Measurements from ENCODE around the gene LAMA4.
"Not testable (repeated sequence)": the region's sequence is repeated elsewhere in the genome, so short reads cannot be mapped to it uniquely, and the experiment has no call there.

The LAMA4 gene

GRCh38 chr6:112215488-112216284 lies 38.7 kb downstream of the LAMA4 start:
- no peak for DNase-seq (ENCODE audit: low read depth)

DNA sequence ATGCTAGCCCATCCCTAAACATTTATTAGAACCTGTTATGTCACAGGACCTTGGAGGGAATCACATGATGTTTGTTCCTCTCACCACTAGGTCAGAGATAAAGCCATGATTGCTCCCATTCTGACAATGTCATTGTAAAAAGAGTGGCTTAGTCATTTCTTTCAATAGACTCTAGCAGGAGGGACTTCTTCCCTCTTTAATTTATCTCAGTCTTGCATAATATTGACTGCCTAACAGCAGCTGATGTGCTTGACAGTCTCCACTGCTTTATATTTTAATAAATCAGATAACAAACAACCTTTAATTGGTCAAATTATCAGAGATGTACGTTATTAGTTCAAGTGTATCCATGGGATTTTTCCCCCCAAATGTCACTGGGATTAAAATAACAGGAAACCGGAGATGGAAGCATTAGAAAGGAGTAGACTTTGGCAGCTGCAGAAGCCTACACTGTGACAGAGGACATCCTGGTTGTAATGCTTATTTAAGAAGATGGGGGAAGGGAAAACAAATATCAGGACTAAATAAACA lies 39.6 kb downstream of the LAMA4 start:
- no peak for DNase-seq (ENCODE audit: low read depth)

DNA sequence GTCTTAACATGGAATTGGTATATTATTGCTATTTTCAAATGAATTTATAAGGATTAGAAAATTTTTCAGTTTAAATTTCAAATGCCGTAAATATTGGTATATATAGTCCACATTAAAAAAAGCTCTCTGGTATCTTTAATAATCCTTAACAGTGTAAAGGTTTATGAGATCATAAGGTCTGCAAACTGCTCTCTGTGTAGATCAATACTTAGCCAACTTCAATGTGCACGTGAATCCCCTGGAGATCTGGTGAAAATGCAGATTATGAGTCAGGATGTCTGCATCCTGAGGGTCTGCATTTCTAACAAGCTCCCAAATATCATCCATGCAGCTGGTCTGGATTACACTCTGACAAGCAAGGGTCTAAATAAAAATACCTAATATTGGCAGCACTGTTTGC lies 43.5 kb downstream of the LAMA4 start:
- DNase-seq (ENCODE audit: low read depth): no peak

- DNase-seq (ENCODE audit: low read depth): no peak
Observed at GRCh38 chr6:112209131-112209530, 45.2 kb downstream of the LAMA4 start.

DNA sequence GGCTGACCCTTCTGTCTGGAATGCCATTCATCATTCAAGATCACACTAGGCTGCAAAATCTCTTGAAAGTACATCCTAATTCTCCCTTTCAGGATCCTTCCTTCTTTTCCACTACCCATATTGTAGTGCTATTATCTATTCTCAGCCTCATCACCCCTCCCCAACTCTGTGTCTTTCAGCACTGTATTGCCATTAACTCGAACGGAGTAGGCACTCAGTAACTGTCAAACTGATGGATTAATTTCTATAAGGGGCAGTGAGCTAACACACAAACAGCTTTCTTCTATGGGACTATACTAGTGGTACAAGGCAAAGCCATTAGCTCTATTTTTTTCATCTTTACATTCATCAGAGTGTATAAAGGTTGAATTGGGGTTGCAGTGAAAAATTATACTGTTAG lies 46.6 kb downstream of the LAMA4 start:
- no peak for DNase-seq (ENCODE audit: low read depth)

DNA sequence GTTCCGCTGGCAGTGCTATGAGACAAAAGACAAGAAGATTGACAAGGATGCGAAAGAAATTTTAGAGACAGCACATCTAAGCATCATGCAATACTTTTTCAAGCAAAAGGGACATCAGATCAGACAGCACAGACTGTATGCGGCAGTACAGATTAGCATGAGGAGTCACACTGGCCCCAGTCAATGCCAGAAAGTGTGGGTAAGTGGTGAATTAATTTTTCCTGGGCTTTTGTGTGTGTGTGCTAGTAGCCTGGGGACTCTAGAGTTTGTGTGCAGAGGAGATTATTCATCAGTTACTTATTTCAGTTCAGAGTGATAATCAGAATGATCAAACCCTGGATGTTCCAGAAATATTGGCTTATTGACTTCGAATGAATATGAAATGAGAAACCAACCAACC lies 47.2 kb downstream of the LAMA4 start:
- DNase-seq (ENCODE audit: low read depth): no peak

GRCh38 chr6:112206110-112206458 lies 48.3 kb downstream of the LAMA4 start:
- no peak for DNase-seq (ENCODE audit: low read depth)

DNA sequence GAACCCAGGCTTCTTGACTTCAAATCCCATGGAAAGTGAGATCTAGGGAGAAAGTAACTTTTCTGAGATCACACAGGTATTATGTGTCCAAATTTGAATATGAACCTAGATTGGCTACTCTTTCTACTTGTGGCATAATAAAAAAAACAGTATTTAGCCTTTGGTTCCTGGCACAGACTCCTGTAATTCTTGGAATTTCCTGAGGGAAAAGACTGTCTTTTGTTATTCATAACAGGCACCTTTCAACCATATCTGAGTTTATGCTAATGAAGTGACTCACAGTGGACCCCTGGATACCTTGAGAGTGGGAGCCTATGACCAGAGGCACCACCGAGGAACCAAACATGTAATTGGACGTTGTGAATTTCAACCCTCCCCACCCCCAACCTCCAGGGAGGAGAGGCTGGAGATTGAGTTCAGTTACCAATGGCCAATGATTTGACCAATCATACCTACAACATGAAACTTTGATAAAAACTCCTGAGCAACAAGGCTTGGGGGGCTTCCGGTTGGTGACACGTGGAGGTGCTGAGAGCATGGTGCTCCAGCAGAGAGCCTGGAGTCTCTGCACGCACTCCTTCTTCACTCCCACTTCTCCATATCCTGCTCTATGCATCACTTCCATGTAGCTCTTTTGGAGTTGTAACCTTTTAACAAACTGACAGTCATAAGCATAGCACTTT lies 48.8 kb downstream of the LAMA4 start:
- no peak for DNase-seq (ENCODE audit: low read depth)

GRCh38 chr6:112204350-112204706 lies 50.0 kb downstream of the LAMA4 start:
- no peak for DNase-seq (ENCODE audit: low read depth)

- peak; percentile 81 for DNase-seq (ENCODE audit: low read depth)
Observed at GRCh38 chr6:112203577-112204349, 50.6 kb downstream of the LAMA4 start.

DNA sequence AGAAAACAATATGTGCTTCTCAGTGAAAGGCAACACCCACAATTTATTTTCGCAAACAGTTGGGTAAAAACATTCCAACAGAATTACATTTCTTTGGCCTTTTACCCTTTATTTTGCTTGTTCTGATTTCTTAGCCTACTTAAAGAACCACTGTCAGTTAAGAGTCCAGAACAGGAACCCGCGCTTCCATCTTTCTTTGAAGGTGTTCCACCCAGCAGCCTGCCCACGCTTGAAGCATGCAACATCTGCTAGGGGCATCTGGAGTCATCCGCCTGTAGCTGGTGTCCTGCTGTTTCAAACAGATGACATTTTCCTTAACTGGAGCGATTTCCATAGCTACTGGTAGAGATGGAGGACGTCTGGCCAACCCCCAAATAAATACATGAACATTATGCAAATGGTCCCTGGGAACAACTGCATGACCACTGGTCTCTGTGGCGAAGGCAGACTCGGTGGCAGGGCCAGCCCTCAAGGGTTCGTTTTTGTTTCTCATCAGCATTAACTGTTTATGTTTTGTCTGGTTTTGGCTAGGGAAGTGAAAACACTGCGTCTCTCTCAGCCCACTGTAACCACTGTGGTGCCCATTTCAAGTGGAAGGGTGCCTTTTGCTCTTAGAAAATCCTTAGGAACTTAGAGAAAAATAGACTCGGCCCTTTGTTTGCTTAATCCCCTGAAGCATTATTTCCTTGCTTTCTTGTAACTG lies 51.6 kb downstream of the LAMA4 start:
- DNase-seq (ENCODE audit: low read depth): no peak

GRCh38 chr6:112200185-112200914 lies 54.0 kb downstream of the LAMA4 start:
- DNase-seq (ENCODE audit: low read depth): not testable (repeated sequence)

DNA sequence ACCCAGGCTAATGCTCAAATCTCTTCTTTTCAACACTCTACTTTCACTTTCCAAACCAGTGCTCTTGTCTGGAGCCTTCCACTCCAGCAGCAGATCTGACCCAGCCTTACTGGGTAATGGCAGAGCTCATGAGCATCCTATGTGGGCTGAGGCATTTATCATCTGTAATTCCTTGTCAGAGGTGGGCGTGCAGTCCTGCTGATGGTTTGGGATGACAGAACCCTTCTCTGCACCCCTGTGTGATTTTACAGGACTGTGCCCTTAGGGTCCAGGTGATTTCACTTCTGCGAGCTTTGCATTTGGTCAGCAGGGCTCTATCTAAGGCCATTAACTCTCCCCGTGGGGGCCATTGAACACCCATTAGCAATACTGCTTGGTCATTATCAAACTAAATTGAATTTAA lies 55.4 kb downstream of the LAMA4 start:
- no peak for DNase-seq (ENCODE audit: low read depth)

DNA sequence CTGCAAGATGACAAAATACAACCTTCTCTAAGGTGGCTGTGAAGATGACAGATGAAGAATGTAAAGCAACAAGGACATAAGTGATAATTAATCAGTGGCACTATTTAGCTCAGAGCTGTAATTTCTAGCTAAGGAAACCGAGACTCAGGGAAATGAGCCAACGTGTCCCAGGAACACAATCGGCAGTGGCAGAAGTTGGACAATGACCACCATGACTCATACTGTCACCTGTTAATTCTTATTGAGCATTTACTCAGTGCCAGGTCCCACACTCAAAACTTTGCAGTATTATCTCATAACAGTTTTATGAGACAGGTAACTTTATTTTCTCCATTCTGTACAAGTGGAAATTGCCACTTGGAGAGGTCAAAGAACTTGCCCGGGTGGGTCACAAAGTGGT lies 55.8 kb downstream of the LAMA4 start:
- DNase-seq (ENCODE audit: low read depth): no peak

DNA sequence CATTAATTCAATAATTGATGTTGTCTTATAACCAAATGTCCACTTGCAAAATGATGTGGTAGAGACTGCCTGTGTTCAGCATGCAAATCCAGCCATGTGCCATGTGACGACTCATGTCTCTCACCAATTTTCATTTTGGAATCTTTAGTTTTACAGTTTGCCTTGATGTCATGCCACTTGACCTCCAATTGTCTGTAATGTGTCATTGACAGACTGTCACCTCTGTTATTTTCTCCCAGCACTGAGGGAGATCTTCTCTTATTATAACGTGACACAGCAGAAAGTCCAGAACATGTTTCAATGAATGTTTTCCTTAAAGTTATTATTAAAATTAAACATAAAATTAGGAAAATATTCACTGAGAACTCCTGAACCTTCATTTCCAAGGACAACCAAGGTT lies 56.7 kb downstream of the LAMA4 start:
- no peak for DNase-seq (ENCODE audit: low read depth)

- no peak for DNase-seq (ENCODE audit: low read depth)
Observed at GRCh38 chr6:112196306-112196705, 58.1 kb downstream of the LAMA4 start.

DNA sequence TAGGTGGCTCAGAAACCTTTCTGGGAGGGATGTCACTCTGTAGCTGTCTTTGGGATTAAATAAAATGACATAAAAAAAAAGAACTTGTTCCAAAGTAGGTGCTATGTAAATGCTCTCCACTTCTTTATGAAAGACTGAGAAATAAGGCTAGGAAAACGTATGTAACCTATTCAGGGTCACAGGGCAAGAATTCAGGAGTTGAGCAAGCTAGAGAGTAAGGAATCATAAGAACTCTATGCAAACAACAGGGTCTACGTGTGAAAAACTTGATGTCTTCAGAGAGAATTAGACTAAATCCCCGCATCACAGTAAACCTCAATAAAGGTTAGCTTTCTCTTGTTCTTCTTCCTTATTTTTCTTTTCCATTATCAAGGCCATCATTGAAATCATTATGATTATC lies 59.2 kb downstream of the LAMA4 start:
- DNase-seq (ENCODE audit: low read depth): no peak

- no peak for DNase-seq (ENCODE audit: low read depth)
Observed at GRCh38 chr6:112194511-112194910, 59.9 kb downstream of the LAMA4 start.

- no peak for DNase-seq (ENCODE audit: low read depth)
Observed at GRCh38 chr6:112193535-112194051, 60.8 kb downstream of the LAMA4 start.

DNA sequence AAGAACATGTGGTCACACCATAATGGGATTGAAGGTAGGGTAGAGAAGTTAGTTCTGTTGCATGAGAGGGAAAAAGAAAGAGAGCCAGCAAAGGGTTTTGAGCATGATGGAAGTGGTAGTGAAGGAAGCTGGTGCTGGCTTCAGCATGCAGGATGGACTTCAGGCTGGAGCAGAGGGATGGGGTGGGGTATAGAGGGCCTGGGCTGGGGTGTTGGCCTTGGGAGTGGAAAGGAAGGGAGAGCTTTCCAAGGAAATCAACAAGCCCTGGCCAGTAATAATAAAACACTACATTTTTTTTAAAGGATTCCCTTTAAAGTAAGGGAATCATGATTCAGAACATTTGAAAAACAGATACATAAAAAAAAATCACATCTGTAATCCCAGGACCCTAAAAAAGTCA lies 61.2 kb downstream of the LAMA4 start:
- no peak for DNase-seq (ENCODE audit: low read depth)

- no peak for DNase-seq (ENCODE audit: low read depth)
Observed at GRCh38 chr6:112191509-112192020, 62.8 kb downstream of the LAMA4 start.

Measured in stromal cell of bone marrow (primary cell).